ENCODE results near the gene ABR.
"Not testable (repeated sequence)": the region's sequence is repeated elsewhere in the genome, so short reads cannot be mapped to it uniquely, and the experiment has no call there.

Gene ABR

GRCh38 chr17:1090465-1091189 is 89.2 kb downstream of the ABR start:
- no peak for DNase-seq

GRCh38 chr17:1089915-1090314 is 89.9 kb downstream of the ABR start:
- no peak for DNase-seq

- DNase-seq = no peak
Measured at GRCh38 chr17:1087381-1088241, 92.2 kb downstream of the ABR start.

- DNase-seq = no peak
Measured at GRCh38 chr17:1083451-1084187, 96.2 kb downstream of the ABR start.

- DNase-seq = no peak
Measured at GRCh38 chr17:1082579-1082978, 97.2 kb downstream of the ABR start.

- DNase-seq = no peak
Measured at GRCh38 chr17:1078831-1079561, 100.8 kb downstream of the ABR start.

- DNase-seq = no peak
Measured at GRCh38 chr17:1077986-1078711, 101.6 kb downstream of the ABR start.

- no peak for DNase-seq
Measured at GRCh38 chr17:1077581-1077985, 102.2 kb downstream of the ABR start.

- DNase-seq = no peak
Measured at GRCh38 chr17:1076982-1077302, 102.8 kb downstream of the ABR start.

GRCh38 chr17:1076299-1076981 is 103.3 kb downstream of the ABR start:
- DNase-seq = no peak

GRCh38 chr17:1074886-1075605 is 104.7 kb downstream of the ABR start:
- no peak for DNase-seq

- not testable (repeated sequence) for DNase-seq
Measured at GRCh38 chr17:1073963-1074625, 105.7 kb downstream of the ABR start.

- DNase-seq = no peak
Measured at GRCh38 chr17:1073241-1073962, 106.4 kb downstream of the ABR start.

GRCh38 chr17:1072551-1072961 is 107.2 kb downstream of the ABR start:
- DNase-seq = no peak

- DNase-seq = no peak
Measured at GRCh38 chr17:1071103-1071825, 108.5 kb downstream of the ABR start.

- no peak for DNase-seq
Measured at GRCh38 chr17:1070411-1070810, 109.4 kb downstream of the ABR start.

- no peak for DNase-seq
Measured at GRCh38 chr17:1069847-1070246, 109.9 kb downstream of the ABR start.

- no peak for DNase-seq
Measured at GRCh38 chr17:1068356-1068755, 111.4 kb downstream of the ABR start.

Measured in CD4-positive, alpha-beta T cell treated with Interleukin-4 for 4 hours (primary cell).